OCI-LY1 (cell line): ENCODE results near the gene TEX52.

Experiments used
- EZH2 ChIP-seq: fragments of 200-600 bp; sonication (generic), shearing (Covaris generic); IDR thresholded peaks from 2 replicates; pipeline ENCODE4 v1.8.0; 2017; ENCODE audit warnings: borderline replicate concordance, mixed run types, mild to moderate bottlenecking, antibody characterized with exemption, low read length, moderate library complexity, mixed read lengths
- TF ChIP-seq, protein P1 (sequence below): fragments of 200-600 bp; sonication (generic), shearing (Covaris generic); IDR thresholded peaks from 2 replicates; pipeline ENCODE4 v1.5.1; 2017; ENCODE audit warnings: mild to moderate bottlenecking, antibody characterized with exemption, low read length, moderate library complexity, mixed read lengths

DNA sequence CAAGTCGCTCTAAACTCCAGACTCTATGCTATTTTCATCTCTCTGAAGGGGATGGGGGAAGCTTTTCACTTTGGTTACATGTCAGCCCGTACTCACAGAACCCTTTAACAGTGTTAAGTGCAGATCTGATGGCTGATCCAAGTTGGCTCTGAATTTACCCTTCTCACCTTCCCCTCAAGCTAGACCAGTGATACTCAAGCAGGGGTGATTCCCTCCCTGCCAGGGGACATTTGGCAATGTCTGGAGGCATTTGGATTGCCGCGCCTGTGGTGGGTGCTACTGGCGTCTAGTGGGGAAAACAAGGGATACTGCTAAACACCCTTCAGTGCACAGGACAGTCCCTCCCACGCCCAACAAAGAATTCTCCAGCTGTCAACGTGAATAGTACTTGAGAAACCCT, 6.0 kb upstream of the TEX52 start:
- TF ChIP-seq, protein P1, sequence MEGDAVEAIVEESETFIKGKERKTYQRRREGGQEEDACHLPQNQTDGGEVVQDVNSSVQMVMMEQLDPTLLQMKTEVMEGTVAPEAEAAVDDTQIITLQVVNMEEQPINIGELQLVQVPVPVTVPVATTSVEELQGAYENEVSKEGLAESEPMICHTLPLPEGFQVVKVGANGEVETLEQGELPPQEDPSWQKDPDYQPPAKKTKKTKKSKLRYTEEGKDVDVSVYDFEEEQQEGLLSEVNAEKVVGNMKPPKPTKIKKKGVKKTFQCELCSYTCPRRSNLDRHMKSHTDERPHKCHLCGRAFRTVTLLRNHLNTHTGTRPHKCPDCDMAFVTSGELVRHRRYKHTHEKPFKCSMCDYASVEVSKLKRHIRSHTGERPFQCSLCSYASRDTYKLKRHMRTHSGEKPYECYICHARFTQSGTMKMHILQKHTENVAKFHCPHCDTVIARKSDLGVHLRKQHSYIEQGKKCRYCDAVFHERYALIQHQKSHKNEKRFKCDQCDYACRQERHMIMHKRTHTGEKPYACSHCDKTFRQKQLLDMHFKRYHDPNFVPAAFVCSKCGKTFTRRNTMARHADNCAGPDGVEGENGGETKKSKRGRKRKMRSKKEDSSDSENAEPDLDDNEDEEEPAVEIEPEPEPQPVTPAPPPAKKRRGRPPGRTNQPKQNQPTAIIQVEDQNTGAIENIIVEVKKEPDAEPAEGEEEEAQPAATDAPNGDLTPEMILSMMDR, result no peak
- TF ChIP-seq EZH2, result no peak
